ENCODE data around the gene NLK. TPM values are rescaled to one million over a fixed set of nuclear protein-coding genes. Genes with fewer than 3 reads are reported as not detected.

The NLK gene
- total and polyA plus RNA-seq, 2 donors (not counting 3 experiments of a cell fraction or from before 2014, with no cell fraction given), result 23.8 to 34.2 TPM

DNA sequence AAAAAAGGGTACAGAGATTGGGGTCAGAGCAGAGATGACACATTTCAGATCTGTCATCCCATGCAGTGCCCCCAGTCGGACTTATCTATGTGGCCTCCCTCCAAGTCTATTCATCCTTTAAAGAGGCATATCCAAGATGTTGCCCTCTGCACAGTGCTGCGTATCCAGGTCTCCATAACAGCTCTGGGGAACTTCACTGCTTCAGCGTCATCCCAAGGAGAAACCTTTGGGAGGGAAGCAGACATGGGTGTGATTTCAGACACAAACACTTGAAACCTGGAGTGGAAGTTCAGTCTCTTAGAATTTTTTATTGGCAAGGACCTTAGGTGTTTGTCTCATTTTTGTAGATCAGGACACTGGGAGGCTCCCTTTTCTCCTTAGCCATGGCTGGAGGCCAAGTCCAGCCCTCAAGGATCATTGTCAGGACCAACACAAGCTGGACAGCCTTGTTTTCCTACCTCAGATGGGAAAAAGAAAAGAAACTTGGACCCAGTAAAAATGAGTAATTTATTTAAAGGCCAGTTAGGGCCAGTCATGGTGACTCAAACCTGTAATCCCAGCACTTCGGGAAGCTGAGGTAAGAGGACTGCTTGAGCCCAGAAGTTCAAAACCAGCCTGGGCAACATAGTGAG is 23.9 kb upstream of the NLK start:
- no peaks in the 10 kb centered on the region for H3K4me1 ChIP-seq (ENCODE audit: control insufficient read depth, extremely low read depth, insufficient read depth, low read length)
- dilution Hi-C loops (cut with MboI; ENCODE audit: extremely low pct_ligation_motif_present, low sequenced_read_pairs) (no loop called here), intact Hi-C loops (cut with micrococcal nuclease) (no loop called here)
- no peak overlapping the region for H3K9ac ChIP-seq (replicated peaks; ENCODE audit: extremely low read depth, insufficient read depth, low read length)
- no peak overlapping the region for H2AFZ ChIP-seq (ENCODE audit: low read depth, low read length)
- H3K27me3 ChIP-seq (ENCODE audit: control insufficient read depth in 2 of 2, insufficient read depth in 2 of 2, low read length in 2 of 2), result peaks cover 2 to 9% of the 10 kb centered on the region in 2 experiments
- DNase-seq (ENCODE audit: low read depth, low spot score) (no peak), FAIRE-seq (no peak)
- no peaks in the 10 kb centered on the region for H3K36me3 ChIP-seq (ENCODE audit: control insufficient read depth in 2 of 2, extremely low read depth in 1 of 2, insufficient read depth in 2 of 2, low read length in 2 of 2)
- H3K79me2 ChIP-seq (ENCODE audit: control insufficient read depth, insufficient read depth, low read length), result no peaks in the 10 kb centered on the region
- H4K20me1 ChIP-seq (replicated peaks; ENCODE audit: control insufficient read depth, extremely low read depth, insufficient read depth, low read length), result no peaks in the 10 kb centered on the region
- no peak overlapping the region for H3K4me2 ChIP-seq (ENCODE audit: insufficient read depth, low read length)
- no peak overlapping the region for H3K27ac ChIP-seq (ENCODE audit: insufficient read depth, low read depth, low read length)
- no peak overlapping the region for H3K4me3 ChIP-seq (replicated peaks in 1 of 3; ENCODE audit: insufficient read depth in 1 of 3, low read depth in 1 of 3, low read length in 3 of 3)
- no peaks in the 10 kb centered on the region for H3K9me3 ChIP-seq (replicated peaks; ENCODE audit: control insufficient read depth, insufficient read depth, low read length)
- ChIA-PET CTCF (interaction anchor here (1.0 to 1.6 kb wide), 3 partner anchors 9 to 12 kb away, joined by 4 to 5 read pairs (median 4); no protein-coding TSS in a partner anchor), POLR2A (no interaction called here)
- no peaks in the 10 kb centered on the region for H3K9me1 ChIP-seq (replicated peaks; ENCODE audit: control insufficient read depth, extremely low read depth, insufficient read depth, low read length)
- BruUV-seq (replicated peaks), result no TSS peak
- TF ChIP-seq POLR2A (IDR thresholded peaks at IDR 0.05; ENCODE audit: low read depth, low read length) (no peak), MAX (IDR thresholded peaks at IDR 0.05; ENCODE audit: insufficient read depth, insufficient read length) (no peak), EZH2 (IDR thresholded peaks at IDR 0.05; ENCODE audit: borderline replicate concordance, low read depth, low read length, severe bottlenecking) (no peak), JUN (IDR thresholded peaks at IDR 0.05; ENCODE audit: borderline replicate concordance, insufficient read depth, insufficient read length, low read depth) (no peak), CTCF (IDR thresholded peaks at IDR 0.05; ENCODE audit: extremely low read depth in 1 of 2, insufficient read depth in 1 of 2, low read depth in 1 of 2, low read length in 2 of 2) (no peak), FOS (IDR thresholded peaks at IDR 0.05; ENCODE audit: borderline replicate concordance, insufficient read depth, low read length) (no peak), MYC (IDR thresholded peaks at IDR 0.05; ENCODE audit: low read depth, low read length) (no peak), GATA2 (IDR thresholded peaks at IDR 0.05; ENCODE audit: insufficient read depth, insufficient read length, low read depth, low read length) (no peak), POLR2AphosphoS5 (IDR thresholded peaks at IDR 0.05; ENCODE audit: insufficient read depth, low read depth, low read length) (no peak)

Measured in endothelial cell of umbilical vein (primary cell).